HUES6 (cell line): Measurements from ENCODE around the gene PCDHB14.
"Not testable (repeated sequence)": the region's sequence is repeated elsewhere in the genome, so short reads cannot be mapped to it uniquely, and the experiment has no call there.

Experiments used
- H3K27ac ChIP-seq: 2 replicates; pipeline ENCODE4 v1.7.0; 2013; ENCODE audit warnings: low read depth, mild to moderate bottlenecking, low read length, inconsistent platforms
- H3K27me3 ChIP-seq: 2 replicates; pipeline ENCODE4 v1.6.1; 2013; ENCODE audit warnings: low read length; ENCODE audit not compliant: control insufficient read depth, insufficient read depth
- H3K36me3 ChIP-seq: 2 replicates; pipeline ENCODE4 v1.6.1; 2013; ENCODE audit warnings: low read length; ENCODE audit not compliant: control insufficient read depth, insufficient read depth
- H3K4me1 ChIP-seq: 2 replicates; pipeline ENCODE4 v1.6.1; 2013; ENCODE audit warnings: low read length; ENCODE audit not compliant: control insufficient read depth, insufficient read depth
- H3K4me3 ChIP-seq: 2 replicates; pipeline ENCODE4 v1.5.1; 2013; ENCODE audit warnings: low read depth, low read length
- H3K9ac ChIP-seq: one replicate; pipeline ENCODE4 v1.6.1; 2013; ENCODE audit warnings: mild to moderate bottlenecking, low read length
- H3K9me3 ChIP-seq: 2 replicates; pipeline ENCODE4 v1.6.1; 2013; ENCODE audit warnings: low read depth, low read length; ENCODE audit not compliant: control insufficient read depth, insufficient read depth

PCDHB14 gene

DNA sequence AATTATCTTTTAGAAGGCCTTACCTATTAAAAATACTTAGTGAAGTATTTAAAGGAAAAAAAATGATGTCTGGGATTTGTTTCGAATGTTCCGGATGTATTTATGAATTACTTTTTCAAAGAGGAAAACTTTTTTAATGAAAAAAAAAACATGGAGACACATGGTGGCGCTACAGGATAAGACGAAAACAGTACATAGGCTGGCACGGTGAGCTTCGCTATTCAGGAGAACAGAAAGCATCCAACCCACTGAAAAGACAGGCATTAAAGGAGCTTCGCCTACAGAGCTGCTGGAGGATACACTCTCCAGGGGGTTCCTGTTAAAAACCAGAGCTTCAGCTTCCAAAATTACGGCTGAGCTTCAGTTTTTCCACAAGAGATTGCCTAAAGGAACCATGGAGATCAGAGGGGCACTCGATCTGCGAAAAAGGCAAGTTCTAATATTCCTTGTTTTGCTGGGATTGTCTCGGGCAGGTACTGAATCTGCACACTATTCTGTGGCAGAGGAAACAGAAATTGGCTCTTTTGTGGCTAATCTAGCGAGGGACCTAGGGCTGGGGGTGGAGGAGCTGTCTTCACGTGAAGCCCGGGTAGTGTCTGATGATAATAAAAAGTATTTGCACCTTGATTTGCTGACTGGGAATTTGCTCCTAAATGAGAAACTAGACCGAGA is at the start of gene PCDHB14:
Gene PCDHB14, plus strand, starts transcription at position 232 of the 672 bp plus-strand sequence. Its CDS starts 163 bp downstream, at position 395.
- Histone ChIP-seq H3K9me3 (no peaks in the 10 kb centered on the region; the same call in 1 of the 2 replicates), H3K4me3 (peak within 1 kb of the TSS; percentile 40), H3K9ac (peak within 1 kb of the TSS; percentile 14), H3K27me3 (peaks cover 16% of the 10 kb centered on the region; the same call in 1 of the 2 replicates), H3K4me1 (peaks cover 4% of the 10 kb centered on the region; the same call in 1 of the 2 replicates), H3K36me3 (no peaks in the 10 kb centered on the region), H3K27ac (no peak within 1 kb of the TSS)

DNA sequence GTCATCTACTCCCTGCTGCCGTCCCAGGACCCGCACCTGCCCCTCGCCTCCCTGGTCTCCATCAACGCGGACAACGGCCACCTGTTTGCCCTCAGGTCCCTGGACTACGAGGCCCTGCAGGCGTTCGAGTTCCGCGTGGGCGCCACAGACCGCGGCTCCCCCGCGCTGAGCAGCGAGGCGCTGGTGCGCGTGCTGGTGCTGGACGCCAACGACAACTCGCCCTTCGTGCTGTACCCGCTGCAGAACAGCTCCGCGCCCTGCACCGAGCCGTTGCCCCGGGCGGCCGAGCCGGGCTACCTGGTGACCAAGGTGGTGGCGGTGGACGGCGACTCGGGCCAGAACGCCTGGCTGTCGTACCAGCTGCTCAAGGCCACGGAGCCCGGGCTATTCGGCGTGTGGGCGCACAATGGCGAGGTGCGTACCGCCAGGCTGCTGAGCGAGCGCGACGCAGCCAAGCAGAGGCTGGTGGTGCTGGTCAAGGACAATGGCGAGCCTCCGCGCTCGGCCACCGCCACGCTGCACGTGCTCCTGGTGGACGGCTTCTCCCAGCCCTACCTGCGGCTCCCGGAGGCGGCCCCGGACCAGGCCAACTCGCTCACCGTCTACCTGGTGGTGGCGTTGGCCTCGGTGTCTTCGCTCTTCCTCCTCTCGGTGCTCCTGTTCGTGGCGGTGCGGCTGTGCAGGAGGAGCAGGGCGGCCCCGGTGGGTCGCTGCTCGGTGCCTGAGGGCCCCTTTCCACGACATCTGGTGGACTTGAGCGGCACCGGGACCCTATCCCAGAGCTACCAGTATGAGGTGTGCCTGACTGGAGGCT is 48.6 kb upstream of the PCDHB14 start:
- H3K27me3 ChIP-seq, H3K4me3 ChIP-seq, H3K9ac ChIP-seq, H3K4me1 ChIP-seq, H3K36me3 ChIP-seq, H3K27ac ChIP-seq: not testable (repeated sequence)
- H3K9me3 ChIP-seq: peaks cover 13% of the 10 kb centered on the region; the same call in 1 of the 2 replicates

DNA sequence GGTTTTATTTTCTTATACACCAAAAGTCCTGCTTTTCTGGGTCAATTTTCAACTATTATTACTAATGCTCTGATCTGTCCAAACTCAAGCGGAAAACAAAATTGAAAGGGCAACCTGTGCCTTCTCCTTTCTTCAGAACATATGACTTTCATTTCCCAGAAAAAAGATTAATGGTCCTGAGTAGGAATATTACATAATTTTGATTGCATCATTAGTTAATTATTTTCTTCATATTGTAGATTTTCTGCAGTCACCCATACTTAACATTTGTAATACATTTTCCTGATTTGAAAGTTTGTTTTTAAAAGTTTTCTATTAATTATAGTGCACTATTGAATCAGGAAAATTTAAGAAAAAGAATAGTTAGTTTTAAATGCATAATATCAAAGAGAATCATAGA is 47.2 kb upstream of the PCDHB14 start:
- Histone ChIP-seq H3K4me1 (no peaks in the 10 kb centered on the region), H3K9me3 (peaks cover 14% of the 10 kb centered on the region; the same call in 1 of the 2 replicates), H3K27ac (no peak overlapping the region), H3K4me3 (no peak overlapping the region), H3K27me3 (no peaks in the 10 kb centered on the region), H3K36me3 (no peaks in the 10 kb centered on the region), H3K9ac (no peak overlapping the region)

DNA sequence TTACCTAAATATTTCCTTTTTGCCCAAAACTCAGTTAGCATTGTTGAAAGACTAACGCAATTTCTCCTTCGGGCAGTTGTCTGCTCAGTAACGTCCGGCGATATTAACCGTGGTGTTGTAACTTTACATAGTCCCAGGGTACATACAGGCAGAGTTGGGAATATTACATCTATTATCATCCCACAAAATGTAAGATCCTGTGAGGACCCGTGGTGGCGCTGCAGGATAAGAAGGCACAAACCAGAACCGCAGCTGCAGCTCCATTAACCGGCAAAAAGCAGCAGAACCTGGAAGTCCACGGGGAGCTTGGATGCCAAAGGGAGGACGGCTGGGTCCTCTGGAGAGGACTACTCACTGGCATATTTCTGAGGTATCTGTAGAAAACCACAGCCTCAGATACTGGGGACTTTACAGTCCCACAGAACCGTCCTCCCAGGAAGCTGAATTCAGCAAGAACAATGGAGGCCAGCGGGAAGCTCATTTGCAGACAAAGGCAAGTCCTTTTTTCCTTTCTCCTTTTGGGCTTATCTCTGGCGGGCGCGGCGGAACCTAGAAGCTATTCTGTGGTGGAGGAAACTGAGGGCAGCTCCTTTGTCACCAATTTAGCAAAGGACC is 45.5 kb upstream of the PCDHB14 start, which contains the start of gene PCDHB8:
Gene PCDHB8, plus strand, starts transcription at position 214 of the 615 bp plus-strand sequence. Its CDS starts 245 bp downstream, at position 459.
- not testable (repeated sequence) for H3K27ac ChIP-seq, H3K9ac ChIP-seq, H3K27me3 ChIP-seq, H3K36me3 ChIP-seq, H3K4me1 ChIP-seq
- Histone ChIP-seq H3K4me3 (peak within 1 kb of the TSS; percentile 31; the same call in 1 of the 2 replicates), H3K9me3 (peaks cover 14% of the 10 kb centered on the region; the same call in 1 of the 2 replicates)

DNA sequence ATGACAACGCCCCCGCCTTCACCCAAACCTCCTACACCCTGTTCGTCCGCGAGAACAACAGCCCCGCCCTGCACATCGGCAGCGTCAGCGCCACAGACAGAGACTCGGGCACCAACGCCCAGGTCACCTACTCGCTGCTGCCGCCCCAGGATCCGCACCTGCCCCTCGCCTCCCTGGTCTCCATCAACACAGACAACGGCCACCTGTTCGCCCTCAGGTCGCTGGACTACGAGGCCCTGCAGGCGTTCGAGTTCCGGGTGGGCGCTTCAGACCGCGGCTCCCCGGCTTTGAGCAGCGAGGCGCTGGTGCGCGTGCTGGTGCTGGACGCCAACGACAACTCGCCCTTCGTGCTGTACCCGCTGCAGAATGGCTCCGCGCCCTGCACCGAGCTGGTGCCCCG is 43.8 kb upstream of the PCDHB14 start:
- not testable (repeated sequence) for H3K9me3 ChIP-seq, H3K27me3 ChIP-seq, H3K9ac ChIP-seq, H3K27ac ChIP-seq, H3K4me3 ChIP-seq, H3K4me1 ChIP-seq, H3K36me3 ChIP-seq

DNA sequence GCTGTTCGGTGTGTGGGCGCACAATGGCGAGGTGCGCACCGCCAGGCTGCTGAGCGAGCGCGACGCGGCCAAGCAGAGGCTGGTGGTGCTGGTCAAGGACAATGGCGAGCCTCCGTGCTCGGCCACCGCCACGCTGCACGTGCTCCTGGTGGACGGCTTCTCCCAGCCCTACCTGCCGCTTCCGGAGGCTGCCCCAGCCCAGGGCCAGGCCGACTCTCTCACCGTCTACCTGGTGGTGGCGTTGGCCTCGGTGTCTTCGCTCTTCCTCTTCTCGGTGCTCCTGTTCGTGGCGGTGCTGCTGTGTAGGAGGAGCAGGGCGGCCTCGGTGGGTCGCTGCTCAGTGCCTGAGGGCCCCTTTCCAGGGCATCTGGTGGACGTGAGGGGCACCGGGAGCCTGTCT is 43.3 kb upstream of the PCDHB14 start:
- H3K4me3 ChIP-seq, H3K27me3 ChIP-seq, H3K27ac ChIP-seq, H3K9ac ChIP-seq, H3K36me3 ChIP-seq, H3K9me3 ChIP-seq, H3K4me1 ChIP-seq: not testable (repeated sequence)

DNA sequence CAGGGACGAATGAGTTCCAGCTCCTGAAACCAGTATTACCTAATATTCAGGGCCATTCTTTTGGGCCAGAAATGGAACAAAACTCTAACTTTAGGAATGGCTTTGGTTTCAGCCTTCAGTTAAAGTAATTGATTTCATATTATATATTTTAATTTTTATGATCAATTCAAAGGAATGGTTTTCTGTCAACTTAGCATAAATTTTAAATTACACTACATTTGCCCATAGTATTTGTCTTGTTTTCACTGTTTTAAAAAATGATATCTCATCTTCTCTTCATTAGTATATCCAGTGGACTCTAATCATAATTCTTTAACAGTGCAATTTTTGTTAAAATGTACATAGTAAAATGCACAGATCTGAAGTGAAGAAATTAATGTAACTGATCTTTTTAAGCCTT is 42.8 kb upstream of the PCDHB14 start:
- Histone ChIP-seq H3K27me3 (no peaks in the 10 kb centered on the region), H3K36me3 (no peaks in the 10 kb centered on the region), H3K9me3 (peaks cover 9% of the 10 kb centered on the region; the same call in 1 of the 2 replicates), H3K4me1 (no peaks in the 10 kb centered on the region), H3K4me3 (no peak overlapping the region), H3K9ac (no peak overlapping the region), H3K27ac (no peak overlapping the region)

DNA sequence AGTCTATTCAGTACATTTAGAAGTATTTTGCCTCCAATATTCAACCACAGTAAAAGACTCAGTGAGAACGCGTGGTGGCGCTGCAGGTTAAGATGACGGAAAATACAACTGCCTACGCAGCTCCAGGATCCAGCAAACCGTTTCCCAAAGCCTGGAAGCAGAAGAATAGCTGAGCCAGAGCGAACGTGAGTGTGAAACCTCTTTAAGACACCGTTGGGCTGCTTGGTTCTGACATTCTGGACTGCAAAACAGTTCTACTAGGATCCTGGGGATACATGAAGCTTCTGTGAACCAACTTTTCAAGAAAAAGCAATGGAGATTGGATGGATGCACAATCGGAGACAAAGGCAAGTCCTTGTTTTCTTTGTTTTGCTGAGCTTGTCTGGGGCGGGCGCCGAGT is 40.9 kb upstream of the PCDHB14 start, which contains the start of gene PCDHB16:
Gene PCDHB16, plus strand, starts transcription at position 140 of the 400 bp plus-strand sequence. Its CDS starts 173 bp downstream, at position 313.
- H3K9me3 ChIP-seq: peaks cover 9% of the 10 kb centered on the region; the same call in 1 of the 2 replicates
- H3K36me3 ChIP-seq: no peaks in the 10 kb centered on the region
- H3K4me3 ChIP-seq: 0 out of 2 replicates have a peak within 1 kb of the TSS, but pooled peaks have one; percentile 8
- H3K4me1 ChIP-seq: no peaks in the 10 kb centered on the region
- H3K27ac ChIP-seq: no peak within 1 kb of the TSS
- H3K27me3 ChIP-seq: no peaks in the 10 kb centered on the region
- no peak within 1 kb of the TSS for H3K9ac ChIP-seq

DNA sequence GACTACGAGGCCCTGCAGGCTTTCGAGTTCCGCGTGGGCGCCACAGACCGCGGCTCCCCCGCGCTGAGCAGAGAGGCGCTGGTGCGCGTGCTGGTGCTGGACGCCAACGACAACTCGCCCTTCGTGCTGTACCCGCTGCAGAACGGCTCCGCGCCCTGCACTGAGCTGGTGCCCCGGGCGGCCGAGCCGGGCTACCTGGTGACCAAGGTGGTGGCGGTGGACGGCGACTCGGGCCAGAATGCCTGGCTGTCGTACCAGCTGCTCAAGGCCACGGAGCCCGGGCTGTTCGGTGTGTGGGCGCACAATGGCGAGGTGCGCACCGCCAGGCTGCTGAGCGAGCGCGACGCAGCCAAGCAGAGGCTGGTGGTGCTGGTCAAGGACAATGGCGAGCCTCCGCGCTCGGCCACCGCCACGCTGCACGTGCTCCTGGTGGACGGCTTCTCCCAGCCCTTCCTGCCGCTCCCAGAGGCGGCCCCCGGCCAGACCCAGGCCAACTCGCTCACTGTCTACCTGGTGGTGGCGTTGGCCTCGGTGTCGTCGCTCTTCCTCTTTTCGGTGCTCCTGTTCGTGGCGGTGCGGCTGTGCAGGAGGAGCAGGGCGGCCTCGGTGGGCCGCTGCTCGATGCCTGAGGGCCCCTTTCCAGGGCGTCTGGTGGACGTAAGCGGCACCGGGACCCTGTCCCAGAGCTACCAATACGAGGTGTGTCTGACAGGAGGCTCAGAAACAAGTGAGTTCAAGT is 38.9 kb upstream of the PCDHB14 start:
- not testable (repeated sequence) for H3K27ac ChIP-seq, H3K4me3 ChIP-seq, H3K4me1 ChIP-seq, H3K9ac ChIP-seq, H3K9me3 ChIP-seq, H3K27me3 ChIP-seq, H3K36me3 ChIP-seq

DNA sequence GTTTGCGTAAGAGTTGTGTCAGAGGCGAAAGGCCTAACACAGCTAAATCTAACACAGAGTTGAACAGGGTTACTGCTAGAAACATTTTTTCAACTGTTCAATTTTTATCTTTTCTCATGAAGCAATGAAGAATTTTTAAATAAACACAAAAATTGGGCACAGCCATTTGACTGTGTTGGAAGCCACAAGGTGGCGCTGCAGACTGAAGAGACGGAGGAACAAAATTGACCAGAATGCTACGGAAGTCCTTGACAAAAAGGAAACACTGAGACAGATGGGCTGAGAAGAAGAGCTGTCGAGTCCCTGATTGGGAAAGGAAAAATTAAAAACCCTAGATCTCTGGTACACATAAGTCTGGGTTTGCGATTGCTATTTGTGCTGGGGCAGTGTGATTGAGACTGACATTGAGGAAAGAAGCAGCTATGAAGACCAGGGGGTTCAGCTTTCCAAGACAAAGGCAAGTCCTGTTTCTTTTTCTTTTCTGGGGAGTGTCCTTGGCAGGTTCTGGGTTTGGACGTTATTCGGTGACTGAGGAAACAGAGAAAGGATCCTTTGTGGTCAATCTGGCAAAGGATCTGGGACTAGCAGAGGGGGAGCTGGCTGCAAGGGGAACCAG is 36.1 kb upstream of the PCDHB14 start, which contains the start of gene PCDHB9:
Gene PCDHB9, plus strand, starts transcription at position 265 of the 616 bp plus-strand sequence. Its CDS starts 158 bp downstream, at position 423.
- Histone ChIP-seq H3K27ac (no peak within 1 kb of the TSS), H3K9me3 (peaks cover 4% of the 10 kb centered on the region; the same call in 1 of the 2 replicates), H3K27me3 (no peaks in the 10 kb centered on the region; the same call in 1 of the 2 replicates), H3K4me1 (no peaks in the 10 kb centered on the region), H3K9ac (no peak within 1 kb of the TSS), H3K4me3 (no peak within 1 kb of the TSS), H3K36me3 (no peaks in the 10 kb centered on the region)
